ENCODE measurements around the gene NRP1. TPM values are rescaled to one million over a fixed set of nuclear protein-coding genes. Genes with fewer than 3 reads are reported as not detected.
A peak's percentile ranks its signal among the peaks of the same experiment; 100 is the strongest.

NRP1 gene
- polyA plus RNA-seq, 3 donors: 1.1 to 1.7 (median 1.3) TPM

DNA sequence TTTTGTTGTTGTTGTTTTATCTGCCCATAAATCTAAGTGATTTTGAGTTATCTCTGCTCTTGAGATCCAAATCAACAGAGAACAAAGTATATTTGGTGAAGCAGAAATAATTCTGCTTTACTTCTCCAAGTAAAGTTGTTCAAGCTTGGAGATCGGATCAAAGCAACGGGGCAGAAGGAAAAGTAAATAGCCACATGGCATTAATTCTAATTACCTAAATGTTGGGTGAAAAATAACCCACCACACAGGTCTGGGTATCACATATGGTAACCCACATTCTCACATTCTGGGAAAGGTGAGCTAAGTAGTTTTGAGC lies 3.1 kb downstream of the NRP1 start:
- Histone ChIP-seq H3K9ac (ENCODE audit: insufficient read depth, low read length, poor library complexity, severe bottlenecking) (no peak overlapping the region), H3K4me2 (replicated peaks; ENCODE audit: extremely low read depth, low read length, poor library complexity, severe bottlenecking) (no peak overlapping the region), H4K20me1 (ENCODE audit: insufficient read depth, low read length) (no peaks in the 10 kb centered on the region), H3K4me1 (ENCODE audit: control insufficient read depth in 1 of 2, insufficient read depth in 2 of 2, low read length in 2 of 2) (peaks cover 25 to 29% of the 10 kb centered on the region in 2 donors), H3K27ac (ENCODE audit: low read depth in 1 of 2, low read length in 2 of 2) (no peak overlapping the region), H3K9me3 (replicated peaks in 1 of 2; ENCODE audit: control insufficient read depth in 1 of 2, insufficient read depth in 1 of 2, low read length in 2 of 2) (peaks cover 0 to 3% of the 10 kb centered on the region in 2 donors), H3K36me3 (replicated peaks in 1 of 2; ENCODE audit: control insufficient read depth in 1 of 2, insufficient read depth in 2 of 2, low read length in 2 of 2) (no peaks in the 10 kb centered on the region), H3K79me2 (ENCODE audit: insufficient read depth, low read length) (no peaks in the 10 kb centered on the region), H2AFZ (ENCODE audit: insufficient read depth, low read depth, low read length, poor library complexity, severe bottlenecking) (no peak overlapping the region), H3K4me3 (replicated peaks in 1 of 3; ENCODE audit: low read depth in 2 of 3, low read length in 3 of 3) (no peak overlapping the region), H3K27me3 (ENCODE audit: control insufficient read depth in 2 of 2, insufficient read depth in 2 of 2, low read length in 2 of 2) (peaks cover 40 to 51% of the 10 kb centered on the region in 2 donors)
- TF ChIP-seq, protein P1, sequence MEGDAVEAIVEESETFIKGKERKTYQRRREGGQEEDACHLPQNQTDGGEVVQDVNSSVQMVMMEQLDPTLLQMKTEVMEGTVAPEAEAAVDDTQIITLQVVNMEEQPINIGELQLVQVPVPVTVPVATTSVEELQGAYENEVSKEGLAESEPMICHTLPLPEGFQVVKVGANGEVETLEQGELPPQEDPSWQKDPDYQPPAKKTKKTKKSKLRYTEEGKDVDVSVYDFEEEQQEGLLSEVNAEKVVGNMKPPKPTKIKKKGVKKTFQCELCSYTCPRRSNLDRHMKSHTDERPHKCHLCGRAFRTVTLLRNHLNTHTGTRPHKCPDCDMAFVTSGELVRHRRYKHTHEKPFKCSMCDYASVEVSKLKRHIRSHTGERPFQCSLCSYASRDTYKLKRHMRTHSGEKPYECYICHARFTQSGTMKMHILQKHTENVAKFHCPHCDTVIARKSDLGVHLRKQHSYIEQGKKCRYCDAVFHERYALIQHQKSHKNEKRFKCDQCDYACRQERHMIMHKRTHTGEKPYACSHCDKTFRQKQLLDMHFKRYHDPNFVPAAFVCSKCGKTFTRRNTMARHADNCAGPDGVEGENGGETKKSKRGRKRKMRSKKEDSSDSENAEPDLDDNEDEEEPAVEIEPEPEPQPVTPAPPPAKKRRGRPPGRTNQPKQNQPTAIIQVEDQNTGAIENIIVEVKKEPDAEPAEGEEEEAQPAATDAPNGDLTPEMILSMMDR (IDR thresholded peaks at IDR 0.05): no peak
- peak overlapping the region in 1 of 2 donors; percentile 72 for H3K4me3 Mint-ChIP-seq
- no peaks in the 10 kb centered on the region for H3K36me3 Mint-ChIP-seq
- no CpG with 5 or more reads among the region's 2 CpGs for WGBS (ENCODE audit: insufficient coverage)
- H3K4me1 Mint-ChIP-seq: peaks cover 20% of the 10 kb centered on the region
- peaks cover 0 to 3% (median 0%) of the 10 kb centered on the region in 7 donors for H3K9me3 Mint-ChIP-seq
- intact Hi-C loops (cut with micrococcal nuclease): loop anchor here (2.0 to 5.0 kb wide), 2 partner anchors 1305 to 1306 kb away; no protein-coding TSS in a partner anchor
- no peak overlapping the region for H3K27ac Mint-ChIP-seq
- DNase-seq: no peak
- H3K27me3 Mint-ChIP-seq (ENCODE audit: low read depth in 3 of 3): peaks cover 41 to 56% (median 41%) of the 10 kb centered on the region in 3 donors

DNA sequence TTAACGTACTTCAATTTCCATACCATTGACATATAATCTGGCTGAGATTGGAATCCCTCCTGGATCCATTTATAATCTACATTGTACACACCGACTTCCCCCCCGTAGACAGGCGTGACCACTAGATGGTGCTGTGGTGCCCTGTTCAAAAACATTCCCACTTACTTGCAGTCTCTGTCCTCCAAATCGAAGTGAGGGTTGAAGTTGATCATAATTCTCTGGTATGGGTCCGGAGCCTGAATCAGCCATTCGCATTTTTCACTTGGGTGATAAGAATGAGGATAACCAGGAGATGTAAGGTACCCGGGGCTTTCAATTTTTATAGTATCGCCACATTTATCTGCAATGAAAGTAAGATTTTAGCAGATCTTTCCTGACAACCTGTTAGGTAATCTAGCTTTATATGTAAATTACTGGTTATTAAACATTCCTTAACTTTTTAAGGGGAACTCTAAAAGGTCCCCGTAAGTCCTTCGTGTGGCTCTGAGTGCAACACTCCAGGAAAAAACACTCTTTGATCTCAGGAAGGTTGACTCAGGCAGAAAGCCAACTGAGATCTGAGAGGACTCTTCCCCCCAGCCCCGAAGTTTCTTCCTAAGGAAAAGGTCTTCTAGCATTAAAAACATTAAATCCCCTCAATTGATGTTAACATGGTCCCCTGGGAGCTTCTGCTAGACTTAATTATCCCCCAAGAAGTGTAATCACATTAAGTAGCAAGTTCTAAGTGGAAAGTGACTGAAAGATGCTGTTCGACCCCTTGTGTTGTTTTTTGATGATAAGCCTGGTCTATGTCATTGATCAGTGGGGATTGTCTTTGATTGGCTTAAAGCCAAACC lies 3.7 kb downstream of the NRP1 start:
- peak; percentile 52 to 76 (median 64) for DNase-seq
- 0% methylated on average over 5 of the region's 13 CpGs for WGBS (ENCODE audit: insufficient coverage)
- H3K79me2 ChIP-seq (ENCODE audit: insufficient read depth, low read length): no peaks in the 10 kb centered on the region
- H3K9me3 ChIP-seq (replicated peaks in 1 of 2; ENCODE audit: control insufficient read depth in 1 of 2, insufficient read depth in 1 of 2, low read length in 2 of 2): peaks cover 0 to 3% of the 10 kb centered on the region in 2 donors
- Mint-ChIP-seq H3K4me1 (peaks cover 15% of the 10 kb centered on the region), H3K9me3 (peaks cover 0 to under 1% (median 0%) of the 10 kb centered on the region in 7 donors), H3K27ac (no peak overlapping the region), H3K27me3 (ENCODE audit: low read depth in 3 of 3) (peaks cover 35 to 51% (median 37%) of the 10 kb centered on the region in 3 donors), H3K36me3 (no peaks in the 10 kb centered on the region), H3K4me3 (peak overlapping the region in 1 of 2 donors; percentile 72)
- peaks cover 36 to 45% of the 10 kb centered on the region in 2 donors for H3K27me3 ChIP-seq (ENCODE audit: control insufficient read depth in 2 of 2, insufficient read depth in 2 of 2, low read length in 2 of 2)
- TF ChIP-seq, protein P1 (IDR thresholded peaks at IDR 0.05): peak; percentile 95
- H3K36me3 ChIP-seq (replicated peaks in 1 of 2; ENCODE audit: control insufficient read depth in 1 of 2, insufficient read depth in 2 of 2, low read length in 2 of 2): no peaks in the 10 kb centered on the region
- no peak overlapping the region for H3K9ac ChIP-seq (ENCODE audit: insufficient read depth, low read length, poor library complexity, severe bottlenecking)
- H3K4me3 ChIP-seq (replicated peaks in 1 of 3; ENCODE audit: low read depth in 2 of 3, low read length in 3 of 3): no peak overlapping the region
- peaks cover 19 to 23% of the 10 kb centered on the region in 2 donors for H3K4me1 ChIP-seq (ENCODE audit: control insufficient read depth in 1 of 2, insufficient read depth in 2 of 2, low read length in 2 of 2)
- no peak overlapping the region for H3K27ac ChIP-seq (ENCODE audit: low read depth in 1 of 2, low read length in 2 of 2)
- H3K4me2 ChIP-seq (replicated peaks; ENCODE audit: extremely low read depth, low read length, poor library complexity, severe bottlenecking): no peak overlapping the region
- H2AFZ ChIP-seq (ENCODE audit: insufficient read depth, low read depth, low read length, poor library complexity, severe bottlenecking): no peak overlapping the region
- no peaks in the 10 kb centered on the region for H4K20me1 ChIP-seq (ENCODE audit: insufficient read depth, low read length)
- intact Hi-C loops (cut with micrococcal nuclease): loop anchor here (2.0 to 5.0 kb wide), 2 partner anchors 1306 to 1307 kb away; no protein-coding TSS in a partner anchor
